ENCODE measurements around the gene PAEP.

Gene PAEP

GRCh38 chr9:135615666-135616618 lies 54.4 kb downstream of the PAEP start:
- no peak for DNase-seq (ENCODE audit: low read depth)

Measured in stromal cell of bone marrow (primary cell).